ENCODE results near the gene SSH2.
"Not testable (repeated sequence)": the region's sequence is repeated elsewhere in the genome, so short reads cannot be mapped to it uniquely, and the experiment has no call there.

The SSH2 gene

DNA sequence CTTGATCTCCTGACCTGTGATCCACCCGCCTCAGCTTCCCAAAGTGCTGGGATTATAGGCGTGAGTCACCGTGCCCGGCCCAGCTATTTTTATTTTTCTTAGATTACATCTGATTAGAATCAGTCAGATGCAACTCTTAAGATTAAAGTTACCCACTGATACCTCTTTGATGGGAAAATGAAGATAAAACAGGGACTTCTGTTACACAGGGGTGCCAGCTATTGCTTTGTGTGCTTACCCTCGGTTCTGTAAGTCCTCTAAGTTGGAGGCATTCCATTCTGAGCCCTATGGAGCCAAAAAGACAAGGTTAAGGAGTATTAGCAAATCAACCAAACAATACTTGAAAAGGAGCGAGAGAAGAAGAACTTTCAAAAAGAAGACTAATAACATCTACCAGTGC is 274.7 kb downstream of the SSH2 start:
- no peak overlapping the region for H3K4me3 ChIP-seq
- no peak overlapping the region for H3K9ac ChIP-seq (ENCODE audit: insufficient read length)
- TF ChIP-seq FOXP2 (optimal IDR thresholded peaks at IDR 0.05; ENCODE audit: control extremely low read depth, extremely low read length, insufficient read depth): no peak
- no peak for TF ChIP-seq EZH2 (IDR thresholded peaks at IDR 0.05)
- TF ChIP-seq POLR2AphosphoS5 (IDR thresholded peaks at IDR 0.05; ENCODE audit: borderline replicate concordance, low read depth, low read length): no peak
- peaks cover 5% of the 10 kb centered on the region; the same call in 1 of the 2 replicates for H3K36me3 ChIP-seq (ENCODE audit: insufficient read depth, low read length)
- H3K27ac ChIP-seq: no peak overlapping the region
- no peaks in the 10 kb centered on the region for H3K9me3 ChIP-seq (ENCODE audit: low read depth, low read length)
- no peak for DNase-seq (ENCODE audit: low read depth, low spot score)

DNA sequence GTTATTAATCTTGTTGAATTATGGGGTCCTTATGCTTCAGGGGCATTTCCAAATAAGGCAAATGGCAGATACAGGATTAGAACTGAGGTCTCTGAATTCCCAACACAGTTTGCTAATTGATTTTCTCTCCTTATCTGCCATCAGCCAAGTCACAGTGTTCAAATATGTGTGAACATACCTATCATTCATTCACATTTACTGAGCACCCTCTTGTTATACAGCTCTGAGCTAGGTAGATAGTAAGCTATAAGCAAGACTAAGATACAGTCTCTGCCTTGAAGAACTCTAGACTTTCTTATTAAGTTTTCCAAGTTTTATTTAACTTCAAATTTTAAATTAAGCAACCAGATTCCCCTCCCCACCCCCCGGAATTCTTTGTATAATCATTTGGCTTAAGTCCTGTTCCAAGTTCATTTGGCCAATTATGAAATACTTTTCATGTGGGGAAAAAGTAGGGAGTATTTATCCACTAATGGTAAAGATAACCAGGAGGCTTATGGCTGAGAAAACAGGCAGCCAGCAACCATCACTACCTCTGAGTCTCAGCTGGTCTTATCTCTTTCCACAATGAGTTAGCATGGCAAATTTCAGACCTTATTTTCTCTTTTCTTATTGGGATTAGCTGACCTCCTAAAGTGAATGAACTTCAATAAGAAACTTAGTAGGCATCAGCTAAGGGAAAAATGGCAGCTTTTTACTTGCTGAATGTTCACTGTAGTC is 275.9 kb downstream of the SSH2 start:
- Histone ChIP-seq H3K9ac (ENCODE audit: insufficient read length) (no peak overlapping the region), H3K4me3 (no peak overlapping the region), H3K27ac (no peak overlapping the region; the same call in 1 of the 2 replicates), H3K36me3 (ENCODE audit: insufficient read depth, low read length) (peaks cover 5% of the 10 kb centered on the region; the same call in 1 of the 2 replicates), H3K9me3 (ENCODE audit: low read depth, low read length) (no peaks in the 10 kb centered on the region)
- TF ChIP-seq EZH2 (IDR thresholded peaks at IDR 0.05): no peak
- TF ChIP-seq FOXP2 (optimal IDR thresholded peaks at IDR 0.05; ENCODE audit: control extremely low read depth, extremely low read length, insufficient read depth): no peak
- TF ChIP-seq POLR2AphosphoS5 (IDR thresholded peaks at IDR 0.05; ENCODE audit: borderline replicate concordance, low read depth, low read length): no peak
- DNase-seq (ENCODE audit: low read depth, low spot score): no peak

DNA sequence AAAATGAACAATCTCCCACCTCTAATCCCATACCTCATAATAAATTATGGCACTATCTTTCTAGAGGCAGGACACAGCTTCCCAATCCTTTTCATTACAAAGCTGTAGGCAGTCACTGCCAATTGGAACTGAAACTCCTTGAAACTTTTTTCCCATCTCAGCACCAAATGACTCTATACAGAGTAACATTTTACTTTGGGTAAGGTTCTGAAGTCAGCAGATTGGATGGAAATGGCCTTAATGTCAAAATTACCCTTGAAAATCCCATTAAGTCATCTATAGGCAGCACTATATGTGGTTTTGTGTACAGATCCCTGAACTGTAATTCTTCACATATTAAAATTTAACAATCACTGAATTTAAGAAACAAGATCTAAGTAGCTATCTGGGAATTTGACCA is 277.1 kb downstream of the SSH2 start:
- Histone ChIP-seq H3K27ac (no peak overlapping the region), H3K36me3 (ENCODE audit: insufficient read depth, low read length) (peaks cover 5% of the 10 kb centered on the region; the same call in 1 of the 2 replicates), H3K4me3 (no peak overlapping the region), H3K9me3 (ENCODE audit: low read depth, low read length) (no peaks in the 10 kb centered on the region), H3K9ac (ENCODE audit: insufficient read length) (no peak overlapping the region)
- DNase-seq (ENCODE audit: low read depth, low spot score): no peak
- no peak for TF ChIP-seq FOXP2 (optimal IDR thresholded peaks at IDR 0.05; ENCODE audit: control extremely low read depth, extremely low read length, insufficient read depth)
- no peak for TF ChIP-seq EZH2 (IDR thresholded peaks at IDR 0.05)
- TF ChIP-seq POLR2AphosphoS5 (IDR thresholded peaks at IDR 0.05; ENCODE audit: borderline replicate concordance, low read depth, low read length): no peak

DNA sequence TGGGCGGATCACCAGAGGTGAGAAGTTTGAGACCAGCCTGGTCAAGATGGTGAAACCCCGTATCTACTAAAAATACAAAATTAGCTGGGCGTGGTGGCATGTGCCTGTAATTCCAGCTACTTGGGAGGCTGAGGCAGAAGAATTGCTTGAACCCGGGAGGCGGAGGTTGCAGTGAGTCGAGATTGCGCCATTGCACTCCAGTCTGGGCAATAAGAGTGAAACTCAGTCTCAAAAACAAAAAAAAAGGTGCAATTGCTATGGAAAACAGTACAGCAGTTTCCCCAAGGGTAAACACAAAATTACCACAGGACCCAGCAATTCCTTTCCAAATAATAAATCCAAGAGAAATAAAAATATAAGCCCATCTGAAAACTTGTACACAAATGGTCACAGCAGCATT is 278.1 kb downstream of the SSH2 start:
- H3K9ac ChIP-seq (ENCODE audit: insufficient read length); H3K27ac ChIP-seq; DNase-seq (ENCODE audit: low read depth, low spot score); H3K36me3 ChIP-seq (ENCODE audit: insufficient read depth, low read length); H3K4me3 ChIP-seq; H3K9me3 ChIP-seq (ENCODE audit: low read depth, low read length): not testable (repeated sequence)

DNA sequence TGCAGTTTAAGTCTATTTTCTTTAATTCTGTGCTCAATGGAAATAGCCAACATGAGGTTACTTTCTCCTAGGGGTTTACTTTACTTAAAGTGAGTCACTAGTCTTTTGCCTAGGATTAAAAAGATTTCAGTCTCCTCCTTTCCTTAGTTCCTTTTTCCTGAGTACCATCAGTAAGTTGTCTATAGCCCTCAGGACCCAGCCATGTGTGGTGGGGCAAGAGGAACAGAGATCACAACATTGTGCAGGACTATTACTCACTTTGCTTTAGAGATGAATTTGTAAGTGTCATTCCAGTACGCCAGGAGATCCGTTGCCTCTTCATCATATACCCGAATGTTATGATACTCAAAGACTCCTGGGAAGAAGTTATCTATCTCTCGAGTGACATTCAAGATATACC is 279.6 kb downstream of the SSH2 start:
- Histone ChIP-seq H3K9ac (ENCODE audit: insufficient read length) (no peak overlapping the region), H3K9me3 (ENCODE audit: low read depth, low read length) (no peaks in the 10 kb centered on the region), H3K36me3 (ENCODE audit: insufficient read depth, low read length) (peaks cover 2% of the 10 kb centered on the region; the same call in 1 of the 2 replicates), H3K27ac (no peak overlapping the region), H3K4me3 (no peak overlapping the region)
- DNase-seq (ENCODE audit: low read depth, low spot score): no peak
- TF ChIP-seq EZH2 (IDR thresholded peaks at IDR 0.05): no peak
- TF ChIP-seq FOXP2 (optimal IDR thresholded peaks at IDR 0.05; ENCODE audit: control extremely low read depth, extremely low read length, insufficient read depth): no peak
- no peak for TF ChIP-seq POLR2AphosphoS5 (IDR thresholded peaks at IDR 0.05; ENCODE audit: borderline replicate concordance, low read depth, low read length)

DNA sequence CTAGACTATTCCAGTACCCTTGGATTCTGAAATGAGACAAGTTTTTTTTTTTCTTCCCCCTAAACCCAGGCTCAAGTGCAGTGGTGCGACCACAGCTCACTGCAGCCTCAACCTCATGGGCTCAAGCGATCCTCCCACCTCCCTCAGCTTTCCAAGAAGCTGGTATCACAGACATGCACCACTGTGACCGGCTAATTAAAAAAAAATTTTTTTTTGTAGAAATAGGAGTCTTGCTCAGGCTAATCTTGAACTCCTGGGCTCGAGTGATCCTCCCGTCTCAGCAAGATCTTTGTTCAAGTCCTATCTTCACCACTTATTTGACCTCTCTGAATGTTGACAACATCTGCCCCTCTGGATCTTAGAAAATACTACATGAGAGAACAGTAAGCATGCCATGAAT is 280.7 kb downstream of the SSH2 start:
- no peak overlapping the region for H3K9ac ChIP-seq (ENCODE audit: insufficient read length)
- no peak for DNase-seq (ENCODE audit: low read depth, low spot score)
- H3K27ac ChIP-seq: no peak overlapping the region
- H3K36me3 ChIP-seq (ENCODE audit: insufficient read depth, low read length): 0 out of 2 replicates have a peak, but pooled peaks cover 6% of the 10 kb centered on the region
- H3K9me3 ChIP-seq (ENCODE audit: low read depth, low read length): no peaks in the 10 kb centered on the region
- TF ChIP-seq FOXP2 (optimal IDR thresholded peaks at IDR 0.05; ENCODE audit: control extremely low read depth, extremely low read length, insufficient read depth): no peak
- no peak for TF ChIP-seq EZH2 (IDR thresholded peaks at IDR 0.05)
- no peak for TF ChIP-seq POLR2AphosphoS5 (IDR thresholded peaks at IDR 0.05; ENCODE audit: borderline replicate concordance, low read depth, low read length)
- H3K4me3 ChIP-seq: no peak overlapping the region

DNA sequence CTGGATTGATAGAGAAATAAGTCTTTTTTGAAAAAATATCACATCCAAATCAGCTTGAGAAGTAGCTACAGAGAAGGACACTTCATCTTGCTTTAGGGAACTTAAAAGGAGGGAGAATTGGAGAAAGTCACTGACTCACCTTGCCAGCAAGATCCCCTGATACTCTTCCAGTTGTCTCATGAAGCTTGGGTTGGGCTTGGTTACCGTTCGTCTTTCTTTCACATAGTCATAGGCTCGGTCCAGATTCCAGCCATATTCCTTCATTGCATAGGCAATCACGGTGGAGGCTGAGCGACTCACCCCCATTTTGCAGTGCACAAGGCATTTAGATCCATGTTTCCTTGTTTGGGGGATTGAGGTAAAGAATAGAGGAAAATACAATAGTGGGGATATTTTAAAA is 282.0 kb downstream of the SSH2 start:
- H3K27ac ChIP-seq: no peak overlapping the region
- 0 out of 2 replicates have a peak, but pooled peaks cover 4% of the 10 kb centered on the region for H3K36me3 ChIP-seq (ENCODE audit: insufficient read depth, low read length)
- TF ChIP-seq EZH2 (IDR thresholded peaks at IDR 0.05) (no peak), FOXP2 (optimal IDR thresholded peaks at IDR 0.05; ENCODE audit: control extremely low read depth, extremely low read length, insufficient read depth) (no peak), POLR2AphosphoS5 (IDR thresholded peaks at IDR 0.05; ENCODE audit: borderline replicate concordance, low read depth, low read length) (no peak)
- no peak overlapping the region for H3K4me3 ChIP-seq
- no peak overlapping the region for H3K9ac ChIP-seq (ENCODE audit: insufficient read length)
- H3K9me3 ChIP-seq (ENCODE audit: low read depth, low read length): no peaks in the 10 kb centered on the region
- DNase-seq (ENCODE audit: low read depth, low spot score): no peak

DNA sequence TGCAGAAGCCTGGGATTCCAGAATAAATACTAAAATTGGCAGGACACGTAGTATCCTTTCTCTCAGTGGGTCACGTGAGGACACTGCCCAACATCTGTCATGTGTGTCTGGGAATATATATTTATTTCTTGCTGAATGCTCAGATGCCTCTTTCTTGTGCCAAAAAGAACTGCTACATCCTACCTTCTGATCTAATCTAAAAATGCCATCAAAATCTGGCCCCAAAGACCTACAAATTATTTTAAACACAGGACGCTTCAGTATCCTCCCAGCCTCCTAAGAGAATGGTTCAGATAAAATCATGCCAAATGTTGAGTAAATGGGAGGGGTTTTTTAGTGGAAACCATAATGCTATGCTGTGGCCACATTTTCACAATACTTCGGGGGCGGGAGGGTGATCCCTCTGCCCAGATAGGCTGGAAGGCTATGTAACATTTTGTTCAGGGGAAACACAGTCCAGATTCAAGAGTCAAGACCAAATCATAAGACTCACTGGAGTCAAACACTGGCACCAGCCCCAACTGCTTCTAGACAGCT is 284.4 kb downstream of the SSH2 start:
- Histone ChIP-seq H3K27ac (0 out of 2 replicates have a peak overlapping the region, but pooled peaks have one; percentile 27), H3K9me3 (ENCODE audit: low read depth, low read length) (no peaks in the 10 kb centered on the region), H3K9ac (ENCODE audit: insufficient read length) (no peak overlapping the region), H3K36me3 (ENCODE audit: insufficient read depth, low read length) (0 out of 2 replicates have a peak, but pooled peaks cover 4% of the 10 kb centered on the region), H3K4me3 (no peak overlapping the region)
- TF ChIP-seq POLR2AphosphoS5 (IDR thresholded peaks at IDR 0.05; ENCODE audit: borderline replicate concordance, low read depth, low read length): no peak
- TF ChIP-seq EZH2 (IDR thresholded peaks at IDR 0.05): no peak
- TF ChIP-seq FOXP2 (optimal IDR thresholded peaks at IDR 0.05; ENCODE audit: control extremely low read depth, extremely low read length, insufficient read depth): no peak
- DNase-seq (ENCODE audit: low read depth, low spot score): no peak

DNA sequence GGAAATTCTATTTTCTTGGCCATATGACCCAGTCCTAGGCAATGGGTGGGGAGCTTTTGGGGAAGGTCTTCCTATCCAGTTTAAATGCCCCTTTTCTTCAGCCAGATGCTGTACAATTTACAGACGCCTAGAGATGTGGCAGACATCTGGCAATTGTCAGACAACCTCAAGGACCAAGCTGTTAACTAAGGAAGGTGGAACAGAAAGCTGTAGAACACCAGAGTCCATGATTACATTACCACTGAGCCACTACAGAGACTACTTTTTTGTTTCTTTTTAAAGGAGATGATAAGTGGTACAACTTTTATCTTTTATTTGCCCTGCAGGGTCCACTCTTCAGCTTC is 286.2 kb downstream of the SSH2 start:
- H3K36me3 ChIP-seq (ENCODE audit: insufficient read depth, low read length): 0 out of 2 replicates have a peak, but pooled peaks cover 4% of the 10 kb centered on the region
- no peak overlapping the region for H3K27ac ChIP-seq
- H3K4me3 ChIP-seq: no peak overlapping the region
- no peak overlapping the region for H3K9ac ChIP-seq (ENCODE audit: insufficient read length)
- no peak for DNase-seq (ENCODE audit: low read depth, low spot score)
- no peak for TF ChIP-seq EZH2 (IDR thresholded peaks at IDR 0.05)
- no peak for TF ChIP-seq FOXP2 (optimal IDR thresholded peaks at IDR 0.05; ENCODE audit: control extremely low read depth, extremely low read length, insufficient read depth)
- no peak for TF ChIP-seq POLR2AphosphoS5 (IDR thresholded peaks at IDR 0.05; ENCODE audit: borderline replicate concordance, low read depth, low read length)
- H3K9me3 ChIP-seq (ENCODE audit: low read depth, low read length): no peaks in the 10 kb centered on the region
